GM19035 (cell line): ENCODE data around the gene BRD4.

Source experiments
- ATAC-seq: cut with Tn5 transposase; IDR thresholded peaks from one replicate; pipeline ENCODE4 v1.9.1; 2021; ENCODE audit not compliant: unreplicated experiment

Gene BRD4

GRCh38 chr19:15250640-15250993 lies 81.7 kb downstream of the BRD4 start:
- ATAC-seq, result no peak

- no peak for ATAC-seq
Measured at GRCh38 chr19:15249972-15250639, 82.2 kb downstream of the BRD4 start.

DNA sequence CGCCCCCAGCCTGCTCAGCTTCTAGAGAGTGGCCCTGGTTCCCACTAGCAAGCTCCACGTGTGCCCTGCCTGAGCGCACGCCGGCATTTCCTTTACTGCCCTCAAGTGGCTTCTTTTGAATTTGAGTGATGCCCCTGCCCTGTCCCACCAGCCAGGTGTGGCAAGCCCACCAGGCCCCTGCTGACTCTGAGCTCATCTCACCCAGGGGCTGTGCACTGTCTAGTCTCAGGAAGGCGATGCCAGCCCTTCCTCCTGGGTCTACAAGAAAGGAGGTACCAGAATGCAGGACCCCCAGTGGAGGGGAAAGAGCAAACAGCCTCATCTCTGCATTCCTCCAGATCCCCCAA lies 82.8 kb downstream of the BRD4 start:
- no peak for ATAC-seq

- ATAC-seq, result no peak
Measured at GRCh38 chr19:15248648-15249527, 83.5 kb downstream of the BRD4 start.

- ATAC-seq, result no peak
Measured at GRCh38 chr19:15248106-15248505, 84.2 kb downstream of the BRD4 start.

GRCh38 chr19:15247107-15248014 lies 85.0 kb downstream of the BRD4 start:
- no peak for ATAC-seq

DNA sequence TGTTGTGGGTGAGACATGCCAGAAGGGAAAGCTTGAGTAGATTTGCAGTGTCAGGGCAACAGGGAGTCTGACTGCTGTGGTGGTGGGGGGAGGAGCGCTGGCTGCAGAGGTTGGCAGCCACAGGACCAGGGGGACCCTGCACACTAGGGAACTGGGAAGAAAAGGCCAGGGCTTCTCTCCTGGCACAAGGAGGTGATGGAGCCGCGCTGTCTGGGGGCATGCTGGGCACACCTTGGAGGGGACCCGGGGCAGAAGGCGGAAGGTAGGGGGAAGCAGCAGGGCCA lies 86.2 kb downstream of the BRD4 start:
- ATAC-seq, result no peak

- no peak for ATAC-seq
Measured at GRCh38 chr19:15245370-15246197, 86.8 kb downstream of the BRD4 start.

DNA sequence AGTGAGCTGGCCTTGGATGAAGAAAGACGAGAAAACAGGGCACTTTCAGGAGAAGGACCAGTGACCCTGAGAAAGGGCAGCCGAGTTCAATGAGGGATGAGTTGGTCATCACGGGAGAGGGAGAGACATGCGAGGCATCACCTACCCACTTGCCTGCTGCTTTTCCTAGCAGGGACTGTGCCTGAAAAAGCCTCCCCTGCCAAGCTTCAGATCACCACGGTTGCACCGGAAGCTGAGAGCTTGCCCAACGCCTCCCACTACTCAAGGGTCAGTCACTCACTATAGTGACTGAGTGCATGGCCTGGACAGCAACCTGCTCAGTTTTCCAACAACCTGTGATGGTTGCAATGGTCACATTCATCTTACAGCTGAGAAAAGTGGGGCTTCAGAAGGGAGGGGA lies 87.5 kb downstream of the BRD4 start:
- ATAC-seq, result no peak

- ATAC-seq, result no peak
Measured at GRCh38 chr19:15244106-15244803, 88.1 kb downstream of the BRD4 start.

- ATAC-seq, result no peak
Measured at GRCh38 chr19:15243236-15243957, 88.9 kb downstream of the BRD4 start.

DNA sequence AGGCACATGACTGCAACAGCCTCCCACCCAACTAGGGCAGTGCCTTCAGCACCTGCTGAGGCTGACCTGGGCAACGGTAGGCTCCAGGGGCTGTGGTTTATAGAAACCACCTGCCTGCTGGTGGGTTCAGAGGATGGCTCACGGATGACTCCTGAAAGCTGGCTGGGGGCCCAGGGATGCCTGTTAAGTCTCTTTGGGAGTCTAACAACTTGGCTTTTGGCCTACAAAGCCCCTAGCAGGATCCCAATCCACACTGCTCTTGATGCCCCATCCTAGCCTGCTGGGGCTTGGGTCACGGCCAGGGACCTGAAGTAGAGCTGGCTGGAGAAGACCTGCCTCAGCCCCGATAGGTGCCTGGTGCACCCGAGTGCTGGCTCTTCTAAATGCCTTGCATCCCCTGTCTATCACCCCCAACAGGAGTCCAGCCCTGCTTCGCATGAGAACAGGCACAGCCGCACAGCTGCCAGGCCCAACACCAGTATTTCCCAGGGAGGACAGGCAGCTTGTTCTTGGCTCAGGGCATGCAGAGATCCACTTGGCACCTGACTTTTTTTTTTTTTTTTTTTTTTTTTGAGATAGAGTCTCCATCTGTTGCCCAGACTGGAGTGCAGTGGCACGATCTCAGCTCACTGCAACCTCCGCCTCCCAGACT lies 91.0 kb downstream of the BRD4 start:
- no peak for ATAC-seq

GRCh38 chr19:15240515-15240914 lies 91.8 kb downstream of the BRD4 start:
- ATAC-seq, result no peak

- ATAC-seq, result no peak
Measured at GRCh38 chr19:15239337-15239949, 92.9 kb downstream of the BRD4 start.

DNA sequence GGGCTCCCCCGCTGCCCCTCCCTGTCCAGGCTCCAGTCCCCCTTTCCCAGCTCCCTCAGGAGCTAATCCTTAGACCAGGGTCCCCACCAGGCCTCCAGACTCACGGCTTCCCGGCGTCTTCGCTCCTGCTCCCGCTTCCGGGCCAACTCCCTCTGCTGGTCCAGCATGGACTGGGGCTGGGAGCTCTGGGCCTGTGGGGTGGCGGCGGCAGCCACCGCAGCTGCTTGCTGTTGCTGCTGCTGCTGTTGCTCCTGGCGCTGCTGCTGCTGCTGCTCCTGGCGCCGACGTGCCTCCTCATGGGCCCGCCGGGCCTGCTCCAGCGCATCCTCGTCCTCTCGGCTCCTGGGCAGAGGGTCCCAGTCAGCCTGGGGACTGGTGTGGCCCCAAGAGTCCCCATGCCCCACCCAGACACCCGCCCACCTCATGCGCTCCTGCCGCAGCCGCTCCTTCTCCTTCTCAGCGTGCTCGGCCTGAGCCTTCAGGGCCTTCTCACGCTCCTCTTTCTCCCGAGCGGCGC lies 93.6 kb downstream of the BRD4 start:
- no peak for ATAC-seq

GRCh38 chr19:15237759-15238638 lies 94.3 kb downstream of the BRD4 start:
- no peak for ATAC-seq

DNA sequence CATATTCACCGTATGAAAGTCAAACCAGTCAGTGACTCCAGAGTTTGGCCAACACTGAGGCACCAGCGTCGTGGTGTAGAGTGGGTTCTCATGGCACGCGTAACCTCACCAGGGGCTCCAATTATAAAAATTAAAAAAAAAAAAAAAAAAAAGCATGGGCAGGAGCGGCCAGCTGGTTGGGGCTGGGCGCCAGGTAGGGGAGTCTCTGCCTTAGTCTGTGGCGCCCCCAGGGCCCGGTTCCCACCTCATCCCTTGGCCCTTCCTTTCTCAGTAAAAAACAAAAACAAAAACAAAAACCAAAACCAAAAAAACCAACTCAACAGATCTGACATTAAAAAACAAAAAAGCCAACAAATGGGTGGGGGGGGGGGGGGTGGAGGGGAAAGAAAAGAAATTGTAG lies 95.5 kb downstream of the BRD4 start:
- ATAC-seq, result no peak

- no peak for ATAC-seq
Measured at GRCh38 chr19:15235781-15236180, 96.6 kb downstream of the BRD4 start.
